Small intestine (tissue), 7 donors: Measurements from ENCODE around the gene AGBL3. TPM values are rescaled to one million over a fixed set of nuclear protein-coding genes. Genes with fewer than 3 reads are reported as not detected.

ENCODE experiments used
- DNase-seq, 2 donors: peaks; one replicate each; pipeline versions ENCODE4 v3.0.0 to v3.0.0-alpha.2; 2013
- FAIRE-seq: peaks from 2 replicates; lab custom pipeline; 2012; peaks lifted over from hg19 to GRCh38; lab: Jason Lieb, UNC
- H3K27ac ChIP-seq, 3 donors: one replicate each; pipeline ENCODE4 v1.5.1; 2013; ENCODE audit warnings: low read length in 2 of 3, mild to moderate bottlenecking in 2 of 3, control low read depth in 1 of 3, inconsistent platforms in 1 of 3, low read depth in 1 of 3, moderate library complexity in 1 of 3
- H3K27me3 ChIP-seq, 3 donors: one replicate each; pipeline ENCODE4 v1.6.1; 2013; ENCODE audit warnings: low read length in 3 of 3, inconsistent platforms in 1 of 3; ENCODE audit not compliant: control insufficient read depth in 3 of 3, insufficient read depth in 3 of 3
- H3K36me3 ChIP-seq, 3 donors: one replicate each; pipeline ENCODE4 v1.6.1; 2013; ENCODE audit warnings: low read length in 3 of 3, inconsistent platforms in 1 of 3, low read depth in 1 of 3, mild to moderate bottlenecking in 1 of 3, moderate library complexity in 1 of 3; ENCODE audit not compliant: control insufficient read depth in 3 of 3, insufficient read depth in 2 of 3
- H3K4me1 ChIP-seq, 3 donors: one replicate each; pipeline ENCODE4 v1.6.1; 2013; ENCODE audit warnings: low read length in 2 of 3, inconsistent platforms in 1 of 3, low read depth in 1 of 3, mild to moderate bottlenecking in 1 of 3, moderate library complexity in 1 of 3; ENCODE audit not compliant: control insufficient read depth in 3 of 3, insufficient read depth in 2 of 3
- H3K4me3 ChIP-seq, 3 donors: one replicate each; pipeline ENCODE4 v1.5.1; 2013; ENCODE audit warnings: low read length in 3 of 3, control low read depth in 1 of 3, inconsistent platforms in 1 of 3, low read depth in 1 of 3, mild to moderate bottlenecking in 1 of 3, moderate library complexity in 1 of 3
- H3K9me3 ChIP-seq, 2 donors: one replicate each; pipeline ENCODE4 v1.6.1; 2013; ENCODE audit warnings: low read depth in 1 of 2, low read length in 1 of 2; ENCODE audit not compliant: control insufficient read depth in 2 of 2, insufficient read depth in 1 of 2
- WGBS, 3 donors: extraction: QIAGEN DNeasy Blood & Tissue Kit; methylation state at CpG; one replicate each; pipeline ENCODE4 v1.1.7; 2013; 5-methylcytosine and 5-hydroxymethylcytosine counted together
- polyA plus RNA-seq, 4 donors: library from polyadenylated mRNA; stranded (reverse) in 3 of 4; unstranded in 1 of 4; fragments of 200-250 nt in 3 of 4; fragments of 120-200 nt in 1 of 4; gene quantifications; one replicate each; pipeline versions ENCODE4 v1.2.1 to v1.2.3, GENCODE V29; 2013
- donor health status: healthy with polysubstance abuse.
- donor health status: control.
- donor health status: control.
- donor health status: Bipolar disorder and iron deficiency.
- donor health status: healthy.

Gene AGBL3
- polyA plus RNA-seq, 4 donors, result 0.27 to 3.8 (median 0.88) TPM

DNA sequence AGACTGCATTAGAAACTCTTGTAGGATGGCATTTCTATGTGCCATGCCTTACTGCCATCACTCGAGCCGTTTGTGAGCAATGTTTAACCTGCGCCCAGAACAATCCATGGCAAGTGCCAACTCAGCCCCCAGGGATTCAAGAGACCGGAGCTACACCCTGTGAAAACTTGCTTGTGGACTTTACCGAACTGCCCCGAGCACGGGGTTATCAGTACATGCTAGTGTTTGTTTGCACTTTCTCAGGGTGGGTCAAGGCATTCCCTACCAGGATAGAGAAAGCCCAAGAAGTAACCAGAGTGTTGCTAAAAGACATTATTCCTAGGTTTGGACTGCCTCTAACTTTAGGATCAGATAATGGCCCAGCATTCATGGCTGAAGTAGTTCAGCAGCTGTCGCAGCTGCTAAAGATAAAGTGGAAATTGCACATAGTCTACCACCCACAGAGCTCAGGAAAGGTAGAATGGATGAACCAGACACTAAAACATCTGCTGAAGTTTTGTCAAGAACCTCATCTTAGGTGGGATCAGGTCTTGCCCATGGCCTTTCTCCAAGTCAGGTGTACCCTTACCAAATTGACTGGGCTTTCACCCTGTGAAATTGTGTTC, 193.1 kb downstream of the AGBL3 start:
- Histone ChIP-seq H3K36me3 (peaks cover 0 to 14% (median 2%) of the 10 kb centered on the region in 3 donors), H3K27me3 (no peaks in the 10 kb centered on the region), H3K4me3 (no peak overlapping the region), H3K9me3 (peaks cover 4 to 48% of the 10 kb centered on the region in 2 donors), H3K27ac (no peak overlapping the region), H3K4me1 (no peaks in the 10 kb centered on the region)
- DNase-seq (no peak), FAIRE-seq (no peak)
- WGBS, 3 donors, result 60 to 80% (median 67%) methylated on average over 8 of the region's 8 CpGs

GRCh38 chr7:135180122-135180521, 193.8 kb downstream of the AGBL3 start:
- H3K4me3 ChIP-seq, result no peak overlapping the region
- WGBS, 3 donors, result 93% methylated on average over 5 of the region's 5 CpGs
- no peak overlapping the region for H3K27ac ChIP-seq
- FAIRE-seq, result no peak
- no peak for DNase-seq
- H3K9me3 ChIP-seq, result peaks cover 4 to 49% of the 10 kb centered on the region in 2 donors
- no peaks in the 10 kb centered on the region for H3K4me1 ChIP-seq
- H3K27me3 ChIP-seq, result no peaks in the 10 kb centered on the region
- H3K36me3 ChIP-seq, result peaks cover 0 to 16% (median 2%) of the 10 kb centered on the region in 3 donors

DNA sequence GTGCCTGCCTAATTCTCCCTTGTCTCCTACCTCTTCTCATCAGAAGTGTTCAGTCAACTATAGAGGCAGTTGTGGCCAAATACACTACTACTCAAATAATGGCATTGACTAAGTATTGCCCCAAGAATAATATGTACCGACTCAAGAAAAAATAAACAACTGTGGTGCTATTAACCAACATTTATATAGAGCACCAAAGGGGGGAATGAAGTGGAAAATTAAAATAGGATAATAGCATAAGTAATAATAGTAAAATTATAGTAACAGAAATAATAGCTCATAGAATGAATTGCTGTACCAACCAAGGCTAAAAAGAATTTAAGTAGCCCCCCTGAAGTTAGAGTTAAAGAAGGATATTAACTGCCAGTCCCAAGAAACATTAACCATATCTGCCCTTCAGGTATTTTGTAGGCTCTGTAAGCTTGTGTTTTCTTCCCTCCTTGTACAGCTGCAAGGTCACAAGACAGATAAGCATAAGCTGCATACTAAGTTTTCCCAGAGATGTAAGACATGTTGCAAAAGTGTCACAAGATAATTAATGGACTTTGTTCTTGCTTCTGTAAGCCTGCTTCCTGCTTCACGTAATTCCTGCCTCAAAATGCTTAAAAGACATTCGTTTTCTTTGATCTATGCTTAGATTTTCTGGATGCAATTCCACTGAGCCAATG, 195.1 kb downstream of the AGBL3 start:
- peaks cover 2 to 27% (median 4%) of the 10 kb centered on the region in 3 donors for H3K36me3 ChIP-seq
- H3K4me1 ChIP-seq, result no peaks in the 10 kb centered on the region
- FAIRE-seq (no peak), DNase-seq (no peak)
- 58 to 75% (median 58%) methylated on average over 3 of the region's 3 CpGs for WGBS, 3 donors
- H3K27ac ChIP-seq, result no peak overlapping the region
- peaks cover 4 to 49% of the 10 kb centered on the region in 2 donors for H3K9me3 ChIP-seq
- H3K4me3 ChIP-seq, result no peak overlapping the region
- H3K27me3 ChIP-seq, result no peaks in the 10 kb centered on the region

- no peak overlapping the region for H3K4me3 ChIP-seq
- no peaks in the 10 kb centered on the region for H3K27me3 ChIP-seq
- H3K27ac ChIP-seq, result no peak overlapping the region
- WGBS, 3 donors, result 97 to 98% (median 97%) methylated on average over 31 of the region's 31 CpGs
- peaks cover 4 to 49% of the 10 kb centered on the region in 2 donors for H3K9me3 ChIP-seq
- FAIRE-seq (no peak), DNase-seq (no peak)
- H3K36me3 ChIP-seq, result peaks cover 5 to 34% (median 9%) of the 10 kb centered on the region in 3 donors
- no peaks in the 10 kb centered on the region for H3K4me1 ChIP-seq
Observed at GRCh38 chr7:135181929-135182678, 195.8 kb downstream of the AGBL3 start.

- no peaks in the 10 kb centered on the region for H3K4me1 ChIP-seq
- no peak overlapping the region for H3K27ac ChIP-seq
- FAIRE-seq (no peak), DNase-seq (no peak)
- peaks cover 8 to 38% (median 11%) of the 10 kb centered on the region in 3 donors for H3K36me3 ChIP-seq
- 94 to 96% (median 95%) methylated on average over 7 of the region's 7 CpGs for WGBS, 3 donors
- no peak overlapping the region for H3K4me3 ChIP-seq
- peaks cover 4 to 49% of the 10 kb centered on the region in 2 donors for H3K9me3 ChIP-seq
- H3K27me3 ChIP-seq, result no peaks in the 10 kb centered on the region
Observed at GRCh38 chr7:135183478-135183877, 197.2 kb downstream of the AGBL3 start.

DNA sequence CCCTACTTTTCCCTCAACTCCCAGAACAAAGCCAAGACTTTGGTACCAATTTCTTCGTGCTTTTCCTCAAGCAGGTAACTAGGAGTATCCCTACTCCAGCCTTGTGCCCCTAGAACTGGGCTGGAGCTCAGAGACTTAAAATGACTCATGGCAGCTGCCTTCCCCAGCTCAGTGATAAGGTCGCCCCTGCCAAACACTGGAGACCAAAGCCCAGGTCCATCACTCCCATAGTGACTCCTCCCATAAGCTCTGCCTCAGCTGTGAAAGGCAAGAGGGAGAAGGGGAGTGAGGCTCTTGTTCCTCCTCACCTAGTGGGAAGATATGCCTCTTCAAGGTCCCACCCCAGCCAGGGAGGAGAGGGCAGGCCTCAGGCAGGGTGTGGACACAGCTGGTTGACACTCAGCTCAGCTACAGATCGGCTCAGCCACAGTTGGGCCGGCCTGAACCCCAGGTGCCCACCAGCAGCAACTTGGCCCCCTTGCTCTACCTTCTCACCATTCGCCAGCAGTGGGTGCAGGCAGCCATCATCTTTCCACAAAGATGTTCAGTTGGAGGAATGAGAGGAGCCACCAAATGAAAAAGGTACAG, 198.0 kb downstream of the AGBL3 start:
- H3K9me3 ChIP-seq, result peaks cover 4 to 45% of the 10 kb centered on the region in 2 donors
- H3K27me3 ChIP-seq, result no peaks in the 10 kb centered on the region
- no peak overlapping the region for H3K27ac ChIP-seq
- peaks cover 13 to 40% (median 14%) of the 10 kb centered on the region in 3 donors for H3K36me3 ChIP-seq
- no peak overlapping the region for H3K4me3 ChIP-seq
- WGBS, 3 donors, result 83 to 95% (median 93%) methylated on average over 4 to 5 of the region's 5 CpGs
- FAIRE-seq, result no peak
- H3K4me1 ChIP-seq, result no peaks in the 10 kb centered on the region
- no peak for DNase-seq

Other genes starting within 250 kb of the AGBL3 start
- 10 to 100 TPM in 3 of 4 donors, 1 to 10 TPM in 1; 3.4 to 70.8 (median 45.3) TPM for gene CALD1, start 206.9 kb upstream of the AGBL3 start, polyA plus RNA-seq
- 10 to 100 TPM in 3 of 4 donors, 1 to 10 TPM in 1; 5.4 to 19.3 (median 12.4) TPM for gene TMEM140, start 161.6 kb downstream of the AGBL3 start, polyA plus RNA-seq
- 10 to 100 TPM; 26.6 to 33.8 (median 28.9) TPM for gene CYREN, start 184.2 kb downstream of the AGBL3 start, polyA plus RNA-seq
- 1 to 10 TPM; 2.7 to 5.8 (median 4.5) TPM for gene WDR91, start 225.0 kb downstream of the AGBL3 start, polyA plus RNA-seq
- gene STRA8, start 247.3 kb downstream of the AGBL3 start, polyA plus RNA-seq, result not detected